Osteocyte (in vitro differentiated cells): ENCODE results near the gene LGALS12. TPM values are rescaled to one million over a fixed set of nuclear protein-coding genes. Genes with fewer than 3 reads are reported as not detected.

Source experiments
- DNase-seq: peaks from one replicate; pipeline ENCODE4 v3.0.0; 2021; ENCODE audit warnings: mixed read lengths; ENCODE audit not compliant: unreplicated experiment; ENCODE audit errors: extremely low spot score
- H3K27ac Mint-ChIP-seq: one replicate; pipeline ENCODE4 v1.8.0; 2021; ENCODE audit warnings: mild to moderate bottlenecking, mixed read lengths; ENCODE audit not compliant: unreplicated experiment
- H3K27me3 Mint-ChIP-seq: one replicate; pipeline ENCODE4 v1.8.0; 2021; ENCODE audit warnings: mixed read lengths; ENCODE audit not compliant: unreplicated experiment
- H3K36me3 Mint-ChIP-seq: one replicate; pipeline ENCODE4 v1.8.0; 2021; ENCODE audit warnings: mixed read lengths; ENCODE audit not compliant: unreplicated experiment
- H3K4me1 Mint-ChIP-seq: one replicate; pipeline ENCODE4 v1.8.0; 2021; ENCODE audit warnings: mixed read lengths; ENCODE audit not compliant: unreplicated experiment
- H3K4me3 Mint-ChIP-seq: one replicate; pipeline ENCODE4 v1.8.0; 2021; ENCODE audit warnings: mild to moderate bottlenecking, moderate library complexity, mixed read lengths; ENCODE audit not compliant: unreplicated experiment
- H3K9me3 Mint-ChIP-seq: one replicate; pipeline ENCODE4 v1.8.0; 2021; ENCODE audit warnings: mixed read lengths; ENCODE audit not compliant: unreplicated experiment
- total RNA-seq: library from RNA; stranded (reverse); gene quantifications from 2 replicates; pipeline ENCODE4 v1.2.1, GENCODE V29; 2021
- TF ChIP-seq, protein P1 (sequence below): fragments of 200-600 bp; sonication (generic); IDR thresholded peaks from 2 replicates; pipeline ENCODE4 v1.5.0; 2021; ENCODE audit warnings: antibody characterized with exemption, mild to moderate bottlenecking, moderate library complexity

LGALS12 gene
- total RNA-seq, 1 donor from 2014 or later: not detected

DNA sequence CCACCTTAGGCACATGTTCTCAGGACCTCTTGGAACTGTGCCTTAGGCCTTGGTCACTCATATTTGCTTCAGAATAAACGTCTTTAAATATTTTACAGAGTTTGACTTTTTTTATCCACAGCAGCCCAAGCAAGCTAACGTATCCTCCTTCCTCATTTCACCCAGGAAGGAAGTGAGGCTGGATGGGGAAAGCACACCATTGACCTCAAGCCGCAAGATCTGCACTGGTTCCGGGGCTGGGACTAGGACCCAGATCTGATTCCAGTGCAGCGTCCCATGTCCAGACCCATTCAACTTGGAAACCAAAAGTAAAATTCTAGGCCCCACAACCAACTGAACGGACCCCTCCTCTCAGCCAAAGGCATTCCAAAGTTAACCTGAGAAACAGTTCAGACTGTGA, 2.4 kb upstream of the LGALS12 start:
- H3K4me3 Mint-ChIP-seq: no peak overlapping the region
- TF ChIP-seq, protein P1, sequence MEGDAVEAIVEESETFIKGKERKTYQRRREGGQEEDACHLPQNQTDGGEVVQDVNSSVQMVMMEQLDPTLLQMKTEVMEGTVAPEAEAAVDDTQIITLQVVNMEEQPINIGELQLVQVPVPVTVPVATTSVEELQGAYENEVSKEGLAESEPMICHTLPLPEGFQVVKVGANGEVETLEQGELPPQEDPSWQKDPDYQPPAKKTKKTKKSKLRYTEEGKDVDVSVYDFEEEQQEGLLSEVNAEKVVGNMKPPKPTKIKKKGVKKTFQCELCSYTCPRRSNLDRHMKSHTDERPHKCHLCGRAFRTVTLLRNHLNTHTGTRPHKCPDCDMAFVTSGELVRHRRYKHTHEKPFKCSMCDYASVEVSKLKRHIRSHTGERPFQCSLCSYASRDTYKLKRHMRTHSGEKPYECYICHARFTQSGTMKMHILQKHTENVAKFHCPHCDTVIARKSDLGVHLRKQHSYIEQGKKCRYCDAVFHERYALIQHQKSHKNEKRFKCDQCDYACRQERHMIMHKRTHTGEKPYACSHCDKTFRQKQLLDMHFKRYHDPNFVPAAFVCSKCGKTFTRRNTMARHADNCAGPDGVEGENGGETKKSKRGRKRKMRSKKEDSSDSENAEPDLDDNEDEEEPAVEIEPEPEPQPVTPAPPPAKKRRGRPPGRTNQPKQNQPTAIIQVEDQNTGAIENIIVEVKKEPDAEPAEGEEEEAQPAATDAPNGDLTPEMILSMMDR: no peak
- no peaks in the 10 kb centered on the region for H3K4me1 Mint-ChIP-seq
- H3K9me3 Mint-ChIP-seq: peaks cover 13% of the 10 kb centered on the region
- no peak for DNase-seq
- H3K36me3 Mint-ChIP-seq: no peaks in the 10 kb centered on the region
- H3K27ac Mint-ChIP-seq: no peak overlapping the region
- peaks cover 12% of the 10 kb centered on the region for H3K27me3 Mint-ChIP-seq

DNA sequence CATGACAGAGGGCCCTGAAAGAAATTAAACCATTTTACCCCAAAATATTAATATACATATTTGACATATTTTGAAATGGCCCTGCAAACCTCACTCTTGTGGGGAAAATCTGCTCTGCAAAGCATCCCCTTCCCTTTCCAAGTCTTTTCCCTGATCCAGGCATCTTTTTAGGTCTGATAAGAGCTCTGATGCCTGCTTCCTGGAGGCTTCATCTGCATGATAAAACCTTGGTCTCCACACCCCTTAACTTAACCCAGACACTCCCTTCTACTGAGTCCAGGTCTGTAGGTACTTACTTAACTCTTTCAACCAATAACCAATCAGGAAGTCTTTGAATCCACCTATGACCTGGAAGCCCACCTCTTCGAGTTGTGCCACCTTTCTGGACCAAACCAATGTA, 1.8 kb upstream of the LGALS12 start:
- DNase-seq: no peak
- Mint-ChIP-seq H3K27me3 (peaks cover 12% of the 10 kb centered on the region), H3K36me3 (no peaks in the 10 kb centered on the region), H3K9me3 (peaks cover 13% of the 10 kb centered on the region), H3K4me1 (no peaks in the 10 kb centered on the region), H3K27ac (no peak overlapping the region), H3K4me3 (no peak overlapping the region)
- TF ChIP-seq, protein P1: no peak

DNA sequence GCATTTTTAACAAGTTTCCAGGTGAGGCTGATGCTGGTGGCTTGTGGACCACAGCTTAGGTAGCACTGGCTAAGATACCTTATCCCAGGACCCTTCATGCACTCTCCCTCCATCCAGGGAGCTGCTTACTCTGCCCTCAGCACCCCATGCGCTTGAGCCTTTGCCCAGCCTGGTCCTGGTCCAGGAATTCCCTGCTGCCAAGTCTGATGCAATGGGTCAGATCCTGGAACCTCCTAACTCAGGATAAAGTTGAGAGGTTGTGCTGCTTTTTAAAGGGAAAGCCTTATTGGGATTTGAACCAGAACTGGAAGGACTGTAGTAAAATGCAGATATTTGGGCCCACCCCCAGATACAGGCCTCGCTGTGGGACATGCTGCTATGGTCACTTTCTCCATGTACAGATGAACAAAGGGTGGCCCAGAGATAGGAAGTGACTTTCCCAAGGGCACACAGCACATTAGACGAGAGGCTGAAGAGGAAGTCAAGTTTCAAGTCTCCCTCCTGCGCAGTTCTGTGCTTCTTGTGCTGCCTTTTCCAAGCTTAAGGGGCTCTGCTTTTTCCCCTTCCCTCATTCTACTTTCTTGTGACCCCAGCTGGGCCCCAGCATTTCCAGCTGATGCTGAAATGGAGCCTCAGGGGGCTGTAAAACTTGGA, 824 bp upstream of the LGALS12 start:
- no peaks in the 10 kb centered on the region for H3K36me3 Mint-ChIP-seq
- TF ChIP-seq, protein P1: no peak
- H3K4me3 Mint-ChIP-seq: no peak overlapping the region
- no peaks in the 10 kb centered on the region for H3K4me1 Mint-ChIP-seq
- peaks cover 5% of the 10 kb centered on the region for H3K9me3 Mint-ChIP-seq
- no peak overlapping the region for H3K27ac Mint-ChIP-seq
- DNase-seq: no peak
- H3K27me3 Mint-ChIP-seq: peaks cover 8% of the 10 kb centered on the region

- H3K4me3 Mint-ChIP-seq: no peak overlapping the region
- TF ChIP-seq, protein P1: no peak
- peaks cover 8% of the 10 kb centered on the region for H3K27me3 Mint-ChIP-seq
- no peaks in the 10 kb centered on the region for H3K36me3 Mint-ChIP-seq
- H3K27ac Mint-ChIP-seq: no peak overlapping the region
- peaks cover 11% of the 10 kb centered on the region for H3K4me1 Mint-ChIP-seq
- DNase-seq: no peak
- no peaks in the 10 kb centered on the region for H3K9me3 Mint-ChIP-seq
Observed at GRCh38 chr11:63506876-63507275, 992 bp downstream of the LGALS12 start.

- TF ChIP-seq, protein P1: no peak
- peaks cover 11% of the 10 kb centered on the region for H3K4me1 Mint-ChIP-seq
- no peak overlapping the region for H3K4me3 Mint-ChIP-seq
- peaks cover 8% of the 10 kb centered on the region for H3K27me3 Mint-ChIP-seq
- no peak for DNase-seq
- H3K36me3 Mint-ChIP-seq: no peaks in the 10 kb centered on the region
- H3K27ac Mint-ChIP-seq: no peak overlapping the region
- no peaks in the 10 kb centered on the region for H3K9me3 Mint-ChIP-seq
Observed at GRCh38 chr11:63507511-63507910, 1.6 kb downstream of the LGALS12 start.
